CD4-positive, alpha-beta memory T cell (primary cell): ENCODE data around the gene MPHOSPH6. TPM values are rescaled to one million over a fixed set of nuclear protein-coding genes. Genes with fewer than 3 reads are reported as not detected.
A peak's percentile ranks its signal among the peaks of the same experiment; 100 is the strongest.

Experiments
- CTCF ChIA-PET: fragments of 350-600 bp; sonication (Branson Sonifier 250); formaldehyde crosslinking; loops from one replicate; lab custom pipeline; 2021; ENCODE audit warnings: inconsistent platforms; ENCODE audit not compliant: partially characterized antibody; lab: Charles Lee
- POLR2A ChIA-PET: fragments of 350-600 bp; sonication (Branson Sonifier 250); formaldehyde crosslinking; loops from one replicate; lab custom pipeline; 2021; ENCODE audit not compliant: partially characterized antibody; lab: Charles Lee
- DNase-seq, 5 donors: peaks; one replicate each; pipeline versions ENCODE4 v3.0.0 to v3.0.0-alpha.2; 2020 to 2022; ENCODE audit warnings: mixed read lengths in 1 of 5
- H3K27ac ChIP-seq: one replicate; pipeline ENCODE4 v1.7.0; 2013; ENCODE audit warnings: low read depth, low read length
- H3K27me3 ChIP-seq: 2 replicates; pipeline ENCODE4 v1.7.0; 2013; ENCODE audit warnings: mild to moderate bottlenecking, low read length, moderate library complexity; ENCODE audit not compliant: insufficient read depth
- H3K36me3 ChIP-seq: 2 replicates; pipeline ENCODE4 v1.7.0; 2013; ENCODE audit warnings: mild to moderate bottlenecking, low read length, moderate library complexity; ENCODE audit not compliant: insufficient read depth
- H3K4me1 ChIP-seq: 2 replicates; pipeline ENCODE4 v1.7.0; 2013; ENCODE audit warnings: mild to moderate bottlenecking, low read length, moderate library complexity; ENCODE audit not compliant: insufficient read depth
- H3K4me3 ChIP-seq, 2 donors: one replicate each; pipeline ENCODE4 v1.7.0; 2013; ENCODE audit warnings: low read length in 2 of 2, mild to moderate bottlenecking in 1 of 2
- H3K9me3 ChIP-seq, 2 donors: one replicate each; pipeline ENCODE4 v1.7.0; 2013; ENCODE audit warnings: low read length in 2 of 2, control low read depth in 1 of 2; ENCODE audit not compliant: control insufficient read depth in 1 of 2
- H3K27ac Mint-ChIP-seq, 7 donors: one replicate each; pipeline ENCODE4 v1.8.0; 2020 to 2021; ENCODE audit warnings: mixed read lengths in 7 of 7, mild to moderate bottlenecking in 6 of 7, inconsistent platforms in 3 of 7, moderate library complexity in 3 of 7
- H3K27me3 Mint-ChIP-seq, 2 donors: one replicate each; pipeline ENCODE4 v1.8.0; 2020 to 2021; ENCODE audit warnings: mixed read lengths in 2 of 2
- H3K36me3 Mint-ChIP-seq, 2 donors: one replicate each; pipeline ENCODE4 v1.8.0; 2020 to 2021; ENCODE audit warnings: mixed read lengths in 2 of 2, inconsistent platforms in 1 of 2, mild to moderate bottlenecking in 1 of 2
- H3K4me1 Mint-ChIP-seq, 4 donors: one replicate each; pipeline ENCODE4 v1.8.0; 2020 to 2021; ENCODE audit warnings: mixed read lengths in 4 of 4, mild to moderate bottlenecking in 1 of 4
- H3K4me3 Mint-ChIP-seq, 8 donors: one replicate each; pipeline ENCODE4 v1.8.0; 2020 to 2021; ENCODE audit warnings: mixed read lengths in 8 of 8, mild to moderate bottlenecking in 7 of 8, moderate library complexity in 6 of 8, inconsistent platforms in 3 of 8
- H3K9me3 Mint-ChIP-seq, 8 donors: one replicate each; pipeline ENCODE4 v1.8.0; 2020 to 2021; ENCODE audit warnings: mixed read lengths in 8 of 8, mild to moderate bottlenecking in 5 of 8, inconsistent platforms in 3 of 8, moderate library complexity in 1 of 8
- intact Hi-C: fragments of 100-400 bp; cut with micrococcal nuclease; formaldehyde crosslinking; loops from one replicate; pipeline ENCODE4 v1.15.1; 2023
- polyA plus RNA-seq, 2 donors: library from polyadenylated mRNA; unstranded; fragments of 300-500 nt; fragmentation: Illumina TruSeq; gene quantifications; one replicate each; pipeline ENCODE4 v1.2.3, GENCODE V29; 2021
- total RNA-seq, 2 experiments: library from RNA; stranded (reverse); gene quantifications; one replicate each; pipeline ENCODE4 v1.2.3, GENCODE V29; 2021

MPHOSPH6 gene
- total and polyA plus RNA-seq, 4 experiments from 2014 or later = 19.6 to 51.6 (median 22.9) TPM

GRCh38 chr16:82176204-82176603 lies 6.2 kb upstream of the MPHOSPH6 start:
- Mint-ChIP-seq H3K27me3 (peaks cover 25 to 30% of the 10 kb centered on the region in 2 donors), H3K9me3 (no peaks in the 10 kb centered on the region), H3K4me1 (no peaks in the 10 kb centered on the region), H3K36me3 (no peaks in the 10 kb centered on the region), H3K4me3 (no peak overlapping the region), H3K27ac (no peak overlapping the region)
- no peak for DNase-seq
- H3K27ac ChIP-seq = no peak overlapping the region
- H3K27me3 ChIP-seq = no peaks in the 10 kb centered on the region
- H3K9me3 ChIP-seq = no peaks in the 10 kb centered on the region
- no peak overlapping the region for H3K4me3 ChIP-seq
- intact Hi-C loops = loop anchor here (10.0 kb wide), 1 partner anchor 861 kb away; the partner anchor contains the start of gene GAN
- no peaks in the 10 kb centered on the region for H3K4me1 ChIP-seq
- POLR2A ChIA-PET = no interaction called here
- no peaks in the 10 kb centered on the region for H3K36me3 ChIP-seq
- CTCF ChIA-PET = no interaction called here

GRCh38 chr16:82175627-82176026 lies 5.6 kb upstream of the MPHOSPH6 start:
- no peak for DNase-seq
- Mint-ChIP-seq H3K27me3 (peaks cover 26 to 30% of the 10 kb centered on the region in 2 donors), H3K36me3 (no peaks in the 10 kb centered on the region), H3K4me3 (no peak overlapping the region), H3K27ac (no peak overlapping the region), H3K9me3 (no peaks in the 10 kb centered on the region), H3K4me1 (peaks cover 0 to under 1% (median 0%) of the 10 kb centered on the region in 4 donors)
- intact Hi-C loops = loop anchor here (10.0 kb wide), 1 partner anchor 861 kb away; the partner anchor contains the start of gene GAN
- H3K27me3 ChIP-seq = no peaks in the 10 kb centered on the region
- ChIA-PET POLR2A (no interaction called here), CTCF (no interaction called here)
- H3K4me1 ChIP-seq = peaks cover under 1% of the 10 kb centered on the region
- H3K9me3 ChIP-seq = no peaks in the 10 kb centered on the region
- H3K36me3 ChIP-seq = no peaks in the 10 kb centered on the region
- no peak overlapping the region for H3K4me3 ChIP-seq
- H3K27ac ChIP-seq = no peak overlapping the region

- Mint-ChIP-seq H3K9me3 (no peaks in the 10 kb centered on the region), H3K27ac (no peak overlapping the region), H3K27me3 (peaks cover 10 to 11% of the 10 kb centered on the region in 2 donors), H3K4me1 (peaks cover 17 to 35% (median 28%) of the 10 kb centered on the region in 4 donors), H3K36me3 (peaks cover 32 to 52% of the 10 kb centered on the region in 2 donors), H3K4me3 (peak overlapping the region in 4 of 8 donors; percentile 16 to 46 (median 42))
- intact Hi-C loops = no loop called here
- Histone ChIP-seq H3K27me3 (no peaks in the 10 kb centered on the region), H3K4me1 (peaks cover 24% of the 10 kb centered on the region), H3K27ac (no peak overlapping the region), H3K4me3 (no peak overlapping the region), H3K9me3 (no peaks in the 10 kb centered on the region), H3K36me3 (peaks cover 29% of the 10 kb centered on the region)
- ChIA-PET CTCF (interaction anchor here (1.7 kb wide), 1 partner anchor 63 kb away, joined by 4 read pairs; no protein-coding TSS in a partner anchor), POLR2A (no interaction called here)
- no peak for DNase-seq
Observed at GRCh38 chr16:82167670-82168069, 2.4 kb downstream of the MPHOSPH6 start.

GRCh38 chr16:82160226-82160625 lies 9.8 kb downstream of the MPHOSPH6 start:
- H3K4me3 Mint-ChIP-seq = no peak overlapping the region
- Histone ChIP-seq H3K27me3 (no peaks in the 10 kb centered on the region), H3K4me1 (no peaks in the 10 kb centered on the region), H3K9me3 (no peaks in the 10 kb centered on the region), H3K36me3 (peaks cover 40% of the 10 kb centered on the region), H3K4me3 (no peak overlapping the region), H3K27ac (no peak overlapping the region)
- peak overlapping the region in 1 of 7 donors; percentile 11 for H3K27ac Mint-ChIP-seq
- H3K4me1 Mint-ChIP-seq = peaks cover 10 to 24% (median 13%) of the 10 kb centered on the region in 4 donors
- ChIA-PET CTCF (no interaction called here), POLR2A (no interaction called here)
- H3K27me3 Mint-ChIP-seq = no peaks in the 10 kb centered on the region
- H3K9me3 Mint-ChIP-seq = no peaks in the 10 kb centered on the region
- H3K36me3 Mint-ChIP-seq = peaks cover 53 to 66% of the 10 kb centered on the region in 2 donors
- intact Hi-C loops = no loop called here
- DNase-seq = no peak

- Mint-ChIP-seq H3K27ac (peak overlapping the region in 2 of 7 donors; percentile 63 to 65), H3K4me3 (no peak overlapping the region), H3K27me3 (no peaks in the 10 kb centered on the region), H3K4me1 (peaks cover 14 to 15% (median 15%) of the 10 kb centered on the region in 4 donors), H3K36me3 (peaks cover 51 to 62% of the 10 kb centered on the region in 2 donors), H3K9me3 (no peaks in the 10 kb centered on the region)
- Histone ChIP-seq H3K27ac (no peak overlapping the region), H3K4me3 (no peak overlapping the region), H3K36me3 (peaks cover 21% of the 10 kb centered on the region), H3K9me3 (no peaks in the 10 kb centered on the region), H3K4me1 (no peaks in the 10 kb centered on the region), H3K27me3 (no peaks in the 10 kb centered on the region)
- ChIA-PET CTCF (no interaction called here), POLR2A (no interaction called here)
- intact Hi-C loops = no loop called here
- no peak for DNase-seq
Observed at GRCh38 chr16:82157836-82158235, 12.2 kb downstream of the MPHOSPH6 start.

GRCh38 chr16:82157534-82157812 lies 12.6 kb downstream of the MPHOSPH6 start:
- peaks cover 18% of the 10 kb centered on the region for H3K36me3 ChIP-seq
- H3K36me3 Mint-ChIP-seq = peaks cover 49 to 59% of the 10 kb centered on the region in 2 donors
- no peaks in the 10 kb centered on the region for H3K27me3 ChIP-seq
- intact Hi-C loops = no loop called here
- H3K4me1 Mint-ChIP-seq = peaks cover 14 to 15% (median 15%) of the 10 kb centered on the region in 4 donors
- ChIA-PET CTCF (no interaction called here), POLR2A (no interaction called here)
- no peak overlapping the region for H3K4me3 Mint-ChIP-seq
- DNase-seq = no peak
- H3K27me3 Mint-ChIP-seq = no peaks in the 10 kb centered on the region
- no peaks in the 10 kb centered on the region for H3K4me1 ChIP-seq
- H3K27ac ChIP-seq = no peak overlapping the region
- no peak overlapping the region for H3K4me3 ChIP-seq
- H3K9me3 ChIP-seq = no peaks in the 10 kb centered on the region
- no peaks in the 10 kb centered on the region for H3K9me3 Mint-ChIP-seq
- H3K27ac Mint-ChIP-seq = peak overlapping the region in 2 of 7 donors; percentile 63 to 65

GRCh38 chr16:82156761-82157533 lies 13.1 kb downstream of the MPHOSPH6 start:
- no peak overlapping the region for H3K27ac ChIP-seq
- no peak for DNase-seq
- H3K36me3 Mint-ChIP-seq = peaks cover 49 to 59% of the 10 kb centered on the region in 2 donors
- no peak overlapping the region for H3K4me3 Mint-ChIP-seq
- H3K9me3 Mint-ChIP-seq = no peaks in the 10 kb centered on the region
- no peaks in the 10 kb centered on the region for H3K9me3 ChIP-seq
- ChIA-PET POLR2A (no interaction called here), CTCF (no interaction called here)
- H3K36me3 ChIP-seq = peaks cover 13% of the 10 kb centered on the region
- no peaks in the 10 kb centered on the region for H3K4me1 ChIP-seq
- H3K4me3 ChIP-seq = no peak overlapping the region
- peak overlapping the region in 1 of 7 donors; percentile 63 for H3K27ac Mint-ChIP-seq
- H3K4me1 Mint-ChIP-seq = peaks cover 14 to 15% (median 15%) of the 10 kb centered on the region in 4 donors
- H3K27me3 ChIP-seq = no peaks in the 10 kb centered on the region
- intact Hi-C loops = no loop called here
- H3K27me3 Mint-ChIP-seq = no peaks in the 10 kb centered on the region
